Epidermal melanocyte (primary cell): ENCODE data around the gene VASH2.
"Not testable (repeated sequence)": the region's sequence is repeated elsewhere in the genome, so short reads cannot be mapped to it uniquely, and the experiment has no call there.

Experiments
- DNase-seq: peaks from one replicate; pipeline ENCODE4 v3.0.0; 2011; ENCODE audit warnings: low spot score; ENCODE audit not compliant: insufficient read length

Gene VASH2

GRCh38 chr1:212955961-212956620 lies 5.8 kb downstream of the VASH2 start:
- no peak for DNase-seq

- no peak for DNase-seq
These were observed 7.2 kb downstream of the VASH2 start for GRCh38 chr1:212957546-212957945.

GRCh38 chr1:212958175-212958574 lies 7.8 kb downstream of the VASH2 start:
- DNase-seq: no peak

- no peak for DNase-seq
These were observed 9.2 kb downstream of the VASH2 start for GRCh38 chr1:212959266-212960220.

GRCh38 chr1:212960932-212961331 lies 10.6 kb downstream of the VASH2 start:
- no peak for DNase-seq

- no peak for DNase-seq
These were observed 12.2 kb downstream of the VASH2 start for GRCh38 chr1:212962509-212962908.

GRCh38 chr1:212964102-212964501 lies 13.8 kb downstream of the VASH2 start:
- no peak for DNase-seq

- DNase-seq: not testable (repeated sequence)
These were observed 14.7 kb downstream of the VASH2 start for GRCh38 chr1:212964993-212965392.

- no peak for DNase-seq
These were observed 16.3 kb downstream of the VASH2 start for GRCh38 chr1:212966616-212967015.

GRCh38 chr1:212967801-212968200 lies 17.5 kb downstream of the VASH2 start:
- no peak for DNase-seq

- DNase-seq: no peak
These were observed 18.1 kb downstream of the VASH2 start for GRCh38 chr1:212968368-212968863.

GRCh38 chr1:212970085-212970484 lies 19.7 kb downstream of the VASH2 start:
- DNase-seq: no peak

- DNase-seq: no peak
These were observed 21.0 kb downstream of the VASH2 start for GRCh38 chr1:212971312-212971711.

- DNase-seq: no peak
These were observed 23.1 kb downstream of the VASH2 start for GRCh38 chr1:212973426-212973825.

GRCh38 chr1:212973899-212974298 lies 23.6 kb downstream of the VASH2 start:
- DNase-seq: no peak

- no peak for DNase-seq
These were observed 24.4 kb downstream of the VASH2 start for GRCh38 chr1:212974711-212975110.

- no peak for DNase-seq
These were observed 25.0 kb downstream of the VASH2 start for GRCh38 chr1:212975111-212975918.

- no peak for DNase-seq
These were observed 26.2 kb downstream of the VASH2 start for GRCh38 chr1:212976586-212976985.

GRCh38 chr1:212977781-212978645 lies 27.7 kb downstream of the VASH2 start:
- no peak for DNase-seq

- no peak for DNase-seq
These were observed 29.2 kb downstream of the VASH2 start for GRCh38 chr1:212979340-212980122.
